ENCODE data around the gene FAM168A.

DNA sequence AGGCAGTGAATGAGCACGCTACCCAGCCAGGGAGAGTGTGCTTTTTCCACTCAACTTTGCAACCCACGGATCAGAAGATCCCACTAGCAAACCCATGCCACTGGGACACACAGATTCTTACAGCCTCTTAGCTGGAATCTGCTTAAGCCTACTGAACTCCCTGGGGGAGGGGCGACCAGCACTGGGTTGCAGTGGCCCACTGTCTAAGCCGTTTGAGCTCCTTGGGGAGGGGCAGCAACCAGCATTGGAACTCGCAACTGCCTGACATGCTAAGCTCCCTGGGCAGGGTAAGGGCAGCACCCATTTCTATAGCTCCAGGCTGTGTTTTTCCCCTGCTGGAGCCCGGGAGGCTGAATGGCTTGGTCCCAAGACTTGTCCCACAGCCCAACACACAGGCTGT, 99.6 kb downstream of the FAM168A start:
- TF ChIP-seq POLR2AphosphoS5 (IDR thresholded peaks at IDR 0.05; ENCODE audit: insufficient read depth in 1 of 2, low read depth in 1 of 2): no peak
- no peak for TF ChIP-seq CTCF (IDR thresholded peaks at IDR 0.05)
